Mucosa of stomach (tissue), 1 donor: ENCODE data around the gene MNT.

ENCODE experiments used
- H3K27me3 ChIP-seq: one replicate; pipeline ENCODE4 v1.7.0; 2013; ENCODE audit warnings: mild to moderate bottlenecking, low read length; ENCODE audit not compliant: control insufficient read depth, insufficient read depth
- H3K36me3 ChIP-seq: one replicate; pipeline ENCODE4 v1.7.0; 2013; ENCODE audit warnings: low read length; ENCODE audit not compliant: control insufficient read depth, insufficient read depth
- H3K4me1 ChIP-seq: one replicate; pipeline ENCODE4 v1.7.0; 2013; ENCODE audit warnings: mild to moderate bottlenecking, low read length; ENCODE audit not compliant: control insufficient read depth, insufficient read depth
- H3K4me3 ChIP-seq: one replicate; pipeline ENCODE4 v1.7.0; 2013; ENCODE audit warnings: low read length
- H3K9ac ChIP-seq: one replicate; pipeline ENCODE4 v1.7.0; 2013; ENCODE audit warnings: mild to moderate bottlenecking, low read length, moderate library complexity
- H3K9me3 ChIP-seq: one replicate; pipeline ENCODE4 v1.7.0; 2013; ENCODE audit warnings: mild to moderate bottlenecking, low read length, moderate library complexity; ENCODE audit not compliant: control insufficient read depth
- donor health status: Pancreatic carcinoma.

MNT gene

GRCh38 chr17:2372180-2372579 lies 28.7 kb downstream of the MNT start:
- H3K4me3 ChIP-seq = no peak overlapping the region
- H3K36me3 ChIP-seq = no peaks in the 10 kb centered on the region
- no peaks in the 10 kb centered on the region for H3K27me3 ChIP-seq
- H3K9me3 ChIP-seq = no peaks in the 10 kb centered on the region
- H3K4me1 ChIP-seq = no peaks in the 10 kb centered on the region
- no peak overlapping the region for H3K9ac ChIP-seq

GRCh38 chr17:2371183-2372130 lies 29.4 kb downstream of the MNT start:
- Histone ChIP-seq H3K9me3 (no peaks in the 10 kb centered on the region), H3K27me3 (no peaks in the 10 kb centered on the region), H3K9ac (no peak overlapping the region), H3K4me1 (no peaks in the 10 kb centered on the region), H3K4me3 (no peak overlapping the region), H3K36me3 (no peaks in the 10 kb centered on the region)

DNA sequence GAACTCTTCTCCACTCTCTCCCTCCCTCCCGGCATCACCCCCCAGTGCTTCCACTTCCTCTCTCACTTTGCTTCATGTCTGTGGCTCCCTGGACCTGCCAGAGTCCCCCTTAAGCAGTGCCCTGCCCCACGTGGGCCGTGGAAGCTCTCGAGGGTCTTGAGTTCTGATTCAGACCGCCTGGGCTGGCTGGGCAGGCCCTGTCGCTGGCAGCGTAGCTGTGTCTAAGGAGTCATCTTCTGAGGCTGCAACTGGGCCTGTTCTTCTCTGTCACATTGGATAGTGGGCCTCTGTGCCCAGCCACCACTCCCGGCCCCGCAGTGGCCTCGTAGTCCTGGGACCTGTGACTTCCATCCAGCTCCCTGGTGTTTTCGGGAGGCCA lies 30.7 kb downstream of the MNT start:
- no peaks in the 10 kb centered on the region for H3K36me3 ChIP-seq
- H3K9ac ChIP-seq = no peak overlapping the region
- H3K4me3 ChIP-seq = no peak overlapping the region

GRCh38 chr17:2369551-2370210 lies 31.2 kb downstream of the MNT start:
- H3K27me3 ChIP-seq = no peaks in the 10 kb centered on the region
- no peak overlapping the region for H3K4me3 ChIP-seq
- H3K9ac ChIP-seq = no peak overlapping the region
- H3K36me3 ChIP-seq = no peaks in the 10 kb centered on the region
- no peaks in the 10 kb centered on the region for H3K9me3 ChIP-seq
- H3K4me1 ChIP-seq = no peaks in the 10 kb centered on the region

More for the DNA sequence above, 30.7 kb downstream of the MNT start:
- no peaks in the 10 kb centered on the region for H3K27me3 ChIP-seq
- H3K4me1 ChIP-seq = no peaks in the 10 kb centered on the region
- no peaks in the 10 kb centered on the region for H3K9me3 ChIP-seq

GRCh38 chr17:2369039-2369438 lies 31.8 kb downstream of the MNT start:
- Histone ChIP-seq H3K4me3 (no peak overlapping the region), H3K4me1 (no peaks in the 10 kb centered on the region), H3K9me3 (no peaks in the 10 kb centered on the region), H3K27me3 (no peaks in the 10 kb centered on the region), H3K9ac (no peak overlapping the region), H3K36me3 (no peaks in the 10 kb centered on the region)

GRCh38 chr17:2368359-2368758 lies 32.5 kb downstream of the MNT start:
- H3K9me3 ChIP-seq = no peaks in the 10 kb centered on the region

GRCh38 chr17:2366747-2367494 lies 33.9 kb downstream of the MNT start:
- H3K9me3 ChIP-seq = no peaks in the 10 kb centered on the region
- no peaks in the 10 kb centered on the region for H3K36me3 ChIP-seq
- H3K27me3 ChIP-seq = no peaks in the 10 kb centered on the region
- no peak overlapping the region for H3K4me3 ChIP-seq
- no peak overlapping the region for H3K9ac ChIP-seq
- no peaks in the 10 kb centered on the region for H3K4me1 ChIP-seq

More at GRCh38 chr17:2368359-2368758, 32.5 kb downstream of the MNT start:
- H3K36me3 ChIP-seq = no peaks in the 10 kb centered on the region
- no peaks in the 10 kb centered on the region for H3K27me3 ChIP-seq
- H3K4me3 ChIP-seq = no peak overlapping the region
- H3K9ac ChIP-seq = no peak overlapping the region
- H3K4me1 ChIP-seq = no peaks in the 10 kb centered on the region

DNA sequence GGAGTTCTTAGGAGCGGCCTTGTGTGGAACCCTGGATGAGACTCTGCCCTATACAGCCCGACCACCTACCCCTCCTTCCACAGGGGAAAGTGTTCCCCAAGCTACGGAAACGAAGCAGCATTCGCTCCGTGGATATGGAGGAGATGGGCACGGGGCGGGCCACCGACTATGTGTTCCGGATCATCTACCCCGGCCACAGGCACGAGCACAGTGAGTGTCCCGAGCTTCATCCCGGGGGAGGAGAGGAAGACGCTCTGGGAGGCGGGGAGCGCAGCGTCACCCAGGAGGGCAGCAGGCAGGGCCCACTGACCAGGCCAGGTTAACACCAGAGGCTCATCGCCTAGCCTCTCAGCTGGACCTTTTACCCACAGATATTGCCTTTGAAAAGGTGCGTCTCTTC lies 35.7 kb downstream of the MNT start:
- Histone ChIP-seq H3K4me3 (no peak overlapping the region), H3K9ac (no peak overlapping the region), H3K9me3 (no peaks in the 10 kb centered on the region), H3K36me3 (no peaks in the 10 kb centered on the region), H3K27me3 (no peaks in the 10 kb centered on the region), H3K4me1 (peaks cover 18% of the 10 kb centered on the region)

DNA sequence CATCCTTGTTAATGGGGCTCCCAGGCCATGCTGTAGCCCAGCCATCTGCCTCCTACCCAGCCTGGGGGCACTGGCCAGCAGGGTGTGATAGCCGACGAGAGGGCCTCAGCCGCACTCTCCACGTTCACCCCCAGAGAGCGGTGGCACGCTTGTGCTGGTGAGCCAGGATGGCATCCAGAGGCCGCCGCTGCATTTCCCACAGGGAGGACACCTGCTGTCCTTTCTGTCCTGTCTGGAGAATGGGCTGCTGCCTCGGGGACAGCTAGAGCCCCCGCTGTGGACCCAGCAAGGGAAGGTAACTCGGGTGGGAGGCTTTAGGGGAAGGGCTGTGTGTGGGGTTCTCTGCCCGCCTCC lies 36.1 kb downstream of the MNT start:
- no peaks in the 10 kb centered on the region for H3K27me3 ChIP-seq
- H3K9ac ChIP-seq = no peak overlapping the region
- H3K36me3 ChIP-seq = no peaks in the 10 kb centered on the region
- no peak overlapping the region for H3K4me3 ChIP-seq
- no peaks in the 10 kb centered on the region for H3K9me3 ChIP-seq
- H3K4me1 ChIP-seq = peaks cover 21% of the 10 kb centered on the region

DNA sequence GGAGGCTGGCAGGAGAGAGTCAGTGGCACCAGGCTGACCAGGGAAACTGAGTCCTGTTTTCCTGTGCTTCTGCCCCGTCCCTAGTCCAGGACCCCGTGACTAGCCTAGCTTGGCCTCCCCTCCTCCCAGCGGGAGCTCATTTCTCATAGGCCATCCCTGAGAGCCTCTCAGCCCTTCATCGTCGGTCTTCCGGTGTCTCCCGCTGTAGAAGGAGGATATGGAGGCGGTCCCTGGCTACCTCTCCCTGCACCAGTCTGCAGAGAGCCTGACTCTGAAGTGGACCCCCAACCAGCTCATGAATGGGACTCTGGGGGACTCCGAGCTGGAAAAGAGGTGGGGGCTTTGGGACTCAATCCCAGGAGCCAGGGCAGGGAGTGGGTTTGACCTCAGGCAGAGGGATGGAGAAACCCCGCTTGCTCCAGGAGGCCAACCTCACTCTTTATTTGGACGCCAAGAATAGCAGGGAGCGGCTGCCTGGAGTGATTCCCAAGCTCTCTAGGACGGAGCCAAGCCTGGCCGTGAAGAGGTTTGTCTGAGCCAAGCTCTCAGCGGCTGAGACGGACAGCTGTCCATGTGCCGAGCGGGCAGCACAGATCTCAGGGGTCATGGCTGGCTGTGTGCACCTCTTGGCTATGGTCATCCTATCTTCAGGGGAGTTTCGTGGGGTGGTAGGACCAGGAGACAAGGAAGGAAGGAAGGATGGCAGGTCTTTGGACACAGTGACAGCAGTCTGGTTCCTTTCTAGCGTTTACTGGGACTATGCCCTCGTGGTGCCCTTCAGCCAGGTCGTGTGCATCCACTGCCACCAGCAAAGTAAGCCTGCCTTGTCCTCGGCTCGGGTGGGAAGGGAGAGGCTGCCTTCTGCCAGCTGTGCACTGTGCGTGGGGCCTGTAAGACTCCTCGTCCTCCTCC lies 36.8 kb downstream of the MNT start:
- Histone ChIP-seq H3K9ac (no peak overlapping the region), H3K27me3 (no peaks in the 10 kb centered on the region), H3K4me3 (no peak overlapping the region), H3K36me3 (no peaks in the 10 kb centered on the region), H3K9me3 (no peaks in the 10 kb centered on the region), H3K4me1 (peaks cover 28% of the 10 kb centered on the region)

DNA sequence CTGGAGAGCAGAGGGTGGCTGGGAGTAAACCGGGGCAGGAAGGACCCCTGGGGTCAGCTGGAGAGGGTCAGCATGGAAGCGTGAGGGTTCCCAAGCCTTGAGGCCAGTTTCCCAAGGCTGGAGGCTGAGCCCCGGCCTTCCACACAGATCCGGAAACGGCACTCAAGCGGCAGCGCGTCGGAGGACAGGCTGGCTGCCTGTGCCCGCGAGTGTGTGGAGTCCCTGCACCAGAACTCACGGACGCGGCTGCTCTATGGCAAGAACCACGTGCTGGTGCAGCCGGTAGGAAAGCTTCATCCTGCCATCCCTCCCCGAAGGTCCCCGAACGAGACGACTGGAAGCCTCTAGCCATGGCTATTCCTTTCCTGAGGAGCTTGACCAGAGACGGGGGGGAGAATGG lies 37.5 kb downstream of the MNT start:
- H3K36me3 ChIP-seq = no peaks in the 10 kb centered on the region
- H3K27me3 ChIP-seq = no peaks in the 10 kb centered on the region
- no peak overlapping the region for H3K4me3 ChIP-seq
- H3K4me1 ChIP-seq = peaks cover 36% of the 10 kb centered on the region
- no peak overlapping the region for H3K9ac ChIP-seq
- no peaks in the 10 kb centered on the region for H3K9me3 ChIP-seq
